HepG2 (cell line): Measurements from ENCODE around the gene VKORC1. TPM values are rescaled to one million over a fixed set of nuclear protein-coding genes. Genes with fewer than 3 reads are reported as not detected.

Experiments used
- FOXK1 ChIP-seq: sonication (generic); formaldehyde crosslinking; IDR thresholded peaks from 2 replicates; pipeline ENCODE4 v1.4.0; 2020; ENCODE audit warnings: low read depth, missing genetic modification reagents, borderline replicate concordance
- HDAC1 ChIP-seq: sonication (generic); formaldehyde crosslinking; IDR thresholded peaks from 2 replicates; pipeline ENCODE4 v1.5.1; 2020; ENCODE audit warnings: mild to moderate bottlenecking, missing genetic modification reagents
- HES4 ChIP-seq: sonication (generic); formaldehyde crosslinking; IDR thresholded peaks from 2 replicates; pipeline ENCODE4 v1.9.0; 2021; ENCODE audit warnings: mild to moderate bottlenecking, missing genetic modification reagents, borderline replicate concordance
- HOXA7 ChIP-seq: sonication (generic); formaldehyde crosslinking; IDR thresholded peaks from 2 replicates; pipeline ENCODE4 v1.8.1; 2022; ENCODE audit warnings: mild to moderate bottlenecking, missing genetic modification reagents, moderate library complexity
- IRX3 ChIP-seq: sonication (generic); formaldehyde crosslinking; IDR thresholded peaks from 2 replicates; pipeline ENCODE4 v1.8.1; 2023; ENCODE audit warnings: mild to moderate bottlenecking, low read depth, missing genetic modification reagents, borderline replicate concordance
- MAZ ChIP-seq, 2 experiments: sonication (generic) in 1 of 2; formaldehyde crosslinking in 1 of 2; IDR thresholded peaks; 2 replicates each; pipeline versions ENCODE4 v1.5.0 to v1.6.1; 2012 to 2020; ENCODE audit warnings: low read depth in 2 of 2, mild to moderate bottlenecking in 2 of 2, borderline replicate concordance in 1 of 2, improper control_type of control experiment in 1 of 2, low read length in 1 of 2, missing genetic modification reagents in 1 of 2, moderate library complexity in 1 of 2
- MED13 ChIP-seq: sonication (generic); formaldehyde crosslinking; IDR thresholded peaks from 2 replicates; pipeline ENCODE4 v1.5.0; 2020; ENCODE audit warnings: missing genetic modification reagents
- MTERF4 ChIP-seq: sonication (generic); formaldehyde crosslinking; IDR thresholded peaks from 2 replicates; pipeline ENCODE4 v1.8.0; 2023; ENCODE audit warnings: mild to moderate bottlenecking, missing genetic modification reagents
- NFE2 ChIP-seq: sonication (generic); formaldehyde crosslinking; IDR thresholded peaks from 2 replicates; pipeline ENCODE4 v1.4.0; 2020; ENCODE audit warnings: missing genetic modification reagents
- NFIB ChIP-seq: sonication (generic); formaldehyde crosslinking; IDR thresholded peaks from 2 replicates; pipeline ENCODE4 v1.9.0; 2021; ENCODE audit warnings: missing genetic modification reagents, mild to moderate bottlenecking, borderline replicate concordance
- NR2F6 ChIP-seq, 2 experiments: IDR thresholded peaks; 2 replicates each; pipeline ENCODE4 v1.6.1; 2016; ENCODE audit warnings: antibody characterized with exemption in 1 of 2, mild to moderate bottlenecking in 1 of 2
- TSC22D2 ChIP-seq: sonication (generic); formaldehyde crosslinking; IDR thresholded peaks from 2 replicates; pipeline ENCODE4 v1.5.1; 2020; ENCODE audit warnings: missing genetic modification reagents, mild to moderate bottlenecking, borderline replicate concordance
- YY1 ChIP-seq: IDR thresholded peaks from 2 replicates; pipeline ENCODE4 v1.6.1; 2011; ENCODE audit warnings: low read length, low read depth, moderate library complexity, mild to moderate bottlenecking; ENCODE audit not compliant: insufficient read depth, insufficient replicate concordance
- ZBTB37 ChIP-seq: sonication (generic); formaldehyde crosslinking; IDR thresholded peaks from 2 replicates; pipeline ENCODE4 v1.4.0; 2020; ENCODE audit warnings: mild to moderate bottlenecking, missing genetic modification reagents
- ZFP1 ChIP-seq: IDR thresholded peaks from 2 replicates; pipeline ENCODE4 v1.6.1; 2016
- ZMYM4 ChIP-seq: sonication (generic); formaldehyde crosslinking; IDR thresholded peaks from 2 replicates; pipeline ENCODE4 v1.8.1; 2023; ENCODE audit warnings: mild to moderate bottlenecking, missing genetic modification reagents
- ZNF619 ChIP-seq: sonication (generic); formaldehyde crosslinking; IDR thresholded peaks from 2 replicates; pipeline ENCODE4 v1.4.0; 2020; ENCODE audit warnings: mild to moderate bottlenecking, missing genetic modification reagents
- polyA plus RNA-seq, 8 experiments: library from polyadenylated mRNA; depleted of rRNA in 3 of 8; stranded (reverse) in 7 of 8; unstranded in 1 of 8; fragments of >200 nt; fragmentation: Illumina TruSeq in 4 of 8; extraction: Trizol in 4 of 8; gene quantifications; 2 replicates each; pipeline versions ENCODE4 v1.2.1 to v1.2.3, GENCODE V29; 2011 to 2016; ENCODE audit warnings: low read depth in 4 of 8, missing spikeins in 1 of 8, mixed read lengths in 1 of 8; ENCODE audit not compliant: insufficient read depth in 1 of 8
- total RNA-seq, 5 experiments: library from RNA; depleted of rRNA; stranded (reverse); fragments of >200 nt; fragmentation: Illumina TruSeq; extraction: Trizol; gene quantifications; 2 replicates each; pipeline ENCODE4 v1.2.3, GENCODE V29; 2016; ENCODE audit warnings: low read depth in 1 of 5
- TF ChIP-seq, protein P1 (sequence below): sonication (generic); formaldehyde crosslinking; IDR thresholded peaks from 2 replicates; pipeline ENCODE4 v1.5.0; 2020; ENCODE audit warnings: mild to moderate bottlenecking, missing genetic modification reagents
- TF ChIP-seq, protein P2 (sequence below): sonication (generic); formaldehyde crosslinking; IDR thresholded peaks from 2 replicates; pipeline ENCODE4 v1.4.0; 2020; ENCODE audit warnings: missing genetic modification reagents, borderline replicate concordance

Gene VKORC1
- total and polyA plus RNA-seq, 2 of the 13 experiments (the other 11 are each of a cell fraction or from before 2014, with no cell fraction given) = 141 to 615 TPM

DNA sequence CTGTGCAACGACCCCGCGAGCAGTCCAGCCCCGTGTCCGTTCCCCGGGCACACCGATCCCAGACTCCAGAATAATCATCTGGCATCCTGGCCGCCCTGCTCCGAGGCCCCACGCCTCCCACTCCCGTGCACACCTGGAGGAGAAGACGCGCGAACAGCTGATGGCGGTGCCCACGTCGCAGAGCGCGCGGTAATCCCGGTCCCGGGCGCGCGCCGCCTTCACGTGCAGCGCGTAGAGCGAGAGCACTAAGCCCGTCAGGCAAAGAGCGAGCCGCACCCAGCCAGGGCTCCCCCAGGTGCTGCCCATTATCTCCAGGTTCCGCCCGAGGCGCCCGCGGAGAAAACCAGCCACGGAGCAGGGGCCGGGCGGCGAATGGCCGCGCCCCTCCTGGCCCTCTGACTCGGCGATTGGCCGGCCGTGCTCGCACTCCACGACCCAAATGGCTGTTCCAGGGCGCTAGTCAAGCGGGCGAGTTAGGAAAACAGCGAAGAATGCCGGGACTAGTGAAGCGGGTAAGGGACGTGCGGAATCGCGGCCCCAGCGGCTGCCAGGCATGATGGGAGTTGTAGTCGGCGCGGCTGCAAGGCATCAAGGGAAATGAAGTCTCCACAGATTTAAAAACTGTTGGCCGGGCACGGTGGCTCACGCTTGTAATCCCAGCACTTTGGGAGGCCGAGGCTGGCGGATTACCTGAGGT is at the start of gene VKORC1 (continued):
- TF ChIP-seq HDAC1 (CRISPR knock-in tag) (peak; percentile 96), YY1 (peak; percentile 87), NR2F6 (IDR thresholded peaks at IDR 0.05) (no peak), NR2F6 (CRISPR knock-in tag; IDR thresholded peaks at IDR 0.05) (peak; percentile 63; the same call in 1 of the 2 replicates), ZBTB37 (CRISPR knock-in tag) (no peak), ZNF619 (no peak; the same call in 1 of the 2 replicates), NFIB (no peak), ZMYM4 (CRISPR knock-in tag) (peak; percentile 59; the same call in 1 of the 2 replicates), ZFP1 (CRISPR knock-in tag) (0 out of 2 replicates have a peak, but pooled peaks have one; percentile 11), HOXA7 (CRISPR knock-in tag) (no peak), MED13 (CRISPR knock-in tag) (peak; percentile 59; the same call in 1 of the 2 replicates), IRX3 (no peak), FOXK1 (CRISPR knock-in tag) (peak; percentile 74), MAZ (IDR thresholded peaks at IDR 0.05; ENCODE audit: borderline replicate concordance, low read depth, low read length) (no peak), MAZ (CRISPR knock-in tag; IDR thresholded peaks at IDR 0.05; ENCODE audit: low read depth) (peak; percentile 91), TSC22D2 (CRISPR knock-in tag) (peak; percentile 86; the same call in 1 of the 2 replicates), HES4 (CRISPR knock-in tag) (0 out of 2 replicates have a peak, but pooled peaks have one; percentile 62), NFE2 (no peak), MTERF4 (CRISPR knock-in tag) (no peak)
- TF ChIP-seq, protein P1, sequence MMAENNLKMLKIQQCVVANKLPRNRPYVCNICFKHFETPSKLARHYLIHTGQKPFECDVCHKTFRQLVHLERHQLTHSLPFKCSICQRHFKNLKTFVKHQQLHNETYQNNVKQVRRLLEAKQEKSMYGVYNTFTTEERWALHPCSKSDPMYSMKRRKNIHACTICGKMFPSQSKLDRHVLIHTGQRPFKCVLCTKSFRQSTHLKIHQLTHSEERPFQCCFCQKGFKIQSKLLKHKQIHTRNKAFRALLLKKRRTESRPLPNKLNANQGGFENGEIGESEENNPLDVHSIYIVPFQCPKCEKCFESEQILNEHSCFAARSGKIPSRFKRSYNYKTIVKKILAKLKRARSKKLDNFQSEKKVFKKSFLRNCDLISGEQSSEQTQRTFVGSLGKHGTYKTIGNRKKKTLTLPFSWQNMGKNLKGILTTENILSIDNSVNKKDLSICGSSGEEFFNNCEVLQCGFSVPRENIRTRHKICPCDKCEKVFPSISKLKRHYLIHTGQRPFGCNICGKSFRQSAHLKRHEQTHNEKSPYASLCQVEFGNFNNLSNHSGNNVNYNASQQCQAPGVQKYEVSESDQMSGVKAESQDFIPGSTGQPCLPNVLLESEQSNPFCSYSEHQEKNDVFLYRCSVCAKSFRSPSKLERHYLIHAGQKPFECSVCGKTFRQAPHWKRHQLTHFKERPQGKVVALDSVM (CRISPR knock-in tag) = peak; percentile 86
- TF ChIP-seq, protein P2, sequence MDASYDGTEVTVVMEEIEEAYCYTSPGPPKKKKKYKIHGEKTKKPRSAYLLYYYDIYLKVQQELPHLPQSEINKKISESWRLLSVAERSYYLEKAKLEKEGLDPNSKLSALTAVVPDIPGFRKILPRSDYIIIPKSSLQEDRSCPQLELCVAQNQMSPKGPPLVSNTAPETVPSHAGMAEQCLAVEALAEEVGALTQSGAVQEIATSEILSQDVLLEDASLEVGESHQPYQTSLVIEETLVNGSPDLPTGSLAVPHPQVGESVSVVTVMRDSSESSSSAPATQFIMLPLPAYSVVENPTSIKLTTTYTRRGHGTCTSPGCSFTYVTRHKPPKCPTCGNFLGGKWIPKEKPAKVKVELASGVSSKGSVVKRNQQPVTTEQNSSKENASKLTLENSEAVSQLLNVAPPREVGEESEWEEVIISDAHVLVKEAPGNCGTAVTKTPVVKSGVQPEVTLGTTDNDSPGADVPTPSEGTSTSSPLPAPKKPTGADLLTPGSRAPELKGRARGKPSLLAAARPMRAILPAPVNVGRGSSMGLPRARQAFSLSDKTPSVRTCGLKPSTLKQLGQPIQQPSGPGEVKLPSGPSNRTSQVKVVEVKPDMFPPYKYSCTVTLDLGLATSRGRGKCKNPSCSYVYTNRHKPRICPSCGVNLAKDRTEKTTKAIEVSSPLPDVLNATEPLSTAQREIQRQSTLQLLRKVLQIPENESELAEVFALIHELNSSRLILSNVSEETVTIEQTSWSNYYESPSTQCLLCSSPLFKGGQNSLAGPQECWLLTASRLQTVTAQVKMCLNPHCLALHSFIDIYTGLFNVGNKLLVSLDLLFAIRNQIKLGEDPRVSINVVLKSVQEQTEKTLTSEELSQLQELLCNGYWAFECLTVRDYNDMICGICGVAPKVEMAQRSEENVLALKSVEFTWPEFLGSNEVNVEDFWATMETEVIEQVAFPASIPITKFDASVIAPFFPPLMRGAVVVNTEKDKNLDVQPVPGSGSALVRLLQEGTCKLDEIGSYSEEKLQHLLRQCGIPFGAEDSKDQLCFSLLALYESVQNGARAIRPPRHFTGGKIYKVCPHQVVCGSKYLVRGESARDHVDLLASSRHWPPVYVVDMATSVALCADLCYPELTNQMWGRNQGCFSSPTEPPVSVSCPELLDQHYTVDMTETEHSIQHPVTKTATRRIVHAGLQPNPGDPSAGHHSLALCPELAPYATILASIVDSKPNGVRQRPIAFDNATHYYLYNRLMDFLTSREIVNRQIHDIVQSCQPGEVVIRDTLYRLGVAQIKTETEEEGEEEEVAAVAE (CRISPR knock-in tag) = peak; percentile 79; the same call in 1 of the 2 replicates
